Measurements from ENCODE around the gene FRMD8. TPM values are rescaled to one million over a fixed set of nuclear protein-coding genes. Genes with fewer than 3 reads are reported as not detected.

Gene FRMD8
- total and polyA plus RNA-seq, 2 of the 8 experiments (the other 6 are each of a cell fraction or from before 2014, with no cell fraction given), result 15.0 to 19.2 TPM

DNA sequence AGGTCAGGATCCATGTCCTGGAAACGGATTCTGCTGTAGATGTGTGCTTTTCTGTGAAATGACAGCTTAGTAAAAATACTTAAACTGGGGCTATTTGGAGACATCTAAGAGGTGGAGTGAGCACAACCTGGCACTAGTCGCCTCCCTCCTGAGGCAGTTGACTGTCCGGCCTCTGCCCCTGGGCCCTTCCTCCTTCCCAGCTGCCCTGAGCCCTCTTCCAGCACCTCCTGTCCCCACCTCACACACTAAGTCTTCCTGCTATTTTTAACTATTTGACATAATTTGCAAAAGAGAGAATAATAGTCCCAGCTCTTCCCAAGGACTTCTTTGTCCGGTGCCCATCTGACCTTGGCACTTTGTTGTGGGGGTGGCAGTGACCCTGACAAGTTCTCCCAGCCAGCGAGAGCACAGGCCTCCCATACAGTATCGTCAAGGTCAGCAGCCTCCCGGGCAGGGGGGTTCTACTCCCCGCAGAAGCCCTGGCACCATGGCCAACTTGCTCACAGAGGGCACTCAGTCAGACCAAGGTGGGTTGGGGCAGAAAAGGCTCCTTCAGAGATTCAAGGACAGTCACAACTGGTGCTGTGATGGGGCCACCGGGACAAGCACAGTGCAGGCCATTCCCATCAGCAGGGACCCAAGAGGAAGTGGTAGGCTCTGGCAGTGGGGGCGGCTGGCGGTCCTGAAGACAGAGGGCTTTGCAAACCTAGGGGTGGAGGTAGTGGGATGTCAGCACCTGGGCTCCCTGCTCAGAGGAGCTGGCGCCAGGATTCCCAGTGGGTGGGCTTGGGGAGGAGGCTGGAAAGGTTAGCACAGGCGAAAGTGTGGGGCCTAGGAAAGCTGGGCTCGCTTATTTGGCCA, 30.6 kb downstream of the FRMD8 start (continued):
- TF ChIP-seq, protein P1, sequence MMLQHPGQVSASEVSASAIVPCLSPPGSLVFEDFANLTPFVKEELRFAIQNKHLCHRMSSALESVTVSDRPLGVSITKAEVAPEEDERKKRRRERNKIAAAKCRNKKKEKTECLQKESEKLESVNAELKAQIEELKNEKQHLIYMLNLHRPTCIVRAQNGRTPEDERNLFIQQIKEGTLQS (IDR thresholded peaks at IDR 0.05; ENCODE audit: insufficient read depth, low read depth, low read length), result no peak

Data from H1 (cell line).